Panc1 (cell line): ENCODE data around the gene GSG1. TPM values are rescaled to one million over a fixed set of nuclear protein-coding genes. Genes with fewer than 3 reads are reported as not detected.

Experiments used
- ATAC-seq: fragments of 200-7000 bp; cut with Tn5 transposase; 2 replicates; pipeline ENCODE4 v1.9.1; 2020; ENCODE audit warnings: mild to moderate bottlenecking, moderate library complexity
- BruUV-seq: library from RNA; stranded (reverse); fragments of 400-500 nt; replicated peaks from 2 replicates; lab custom pipeline; 2021; lab: Mats Ljungman, UMichigan
- CTCF ChIA-PET: fragments of 300-600 bp; sonication (Branson Sonifier 250); formaldehyde crosslinking; loops from one replicate; lab custom pipeline; 2022; ENCODE audit warnings: antibody characterized with exemption; lab: Charles Lee
- POLR2A ChIA-PET: fragments of 300-600 bp; sonication (Branson Sonifier 250); formaldehyde crosslinking; loops from one replicate; lab custom pipeline; 2022; ENCODE audit warnings: antibody characterized with exemption; lab: Charles Lee
- DNase-seq: peaks from one replicate; pipeline ENCODE4 v3.0.0-alpha.2; 2010; ENCODE audit warnings: low read depth, low spot score
- H3K27ac ChIP-seq: 2 replicates; pipeline ENCODE4 v1.5.1; 2011; ENCODE audit warnings: mild to moderate bottlenecking, low read length, inconsistent platforms
- H3K27me3 ChIP-seq: fragments of 200-500 bp; sonication (Bioruptor generic); 2 replicates; pipeline ENCODE4 v1.6.0; 2014; ENCODE audit warnings: low read length, inconsistent platforms; ENCODE audit not compliant: control insufficient read depth, insufficient read depth
- H3K36me3 ChIP-seq: fragments of 200-500 bp; sonication (Bioruptor generic); 2 replicates; pipeline ENCODE4 v1.5.1; 2014; ENCODE audit warnings: inconsistent platforms, mild to moderate bottlenecking, low read length, moderate library complexity; ENCODE audit not compliant: control insufficient read depth, insufficient read depth
- H3K4me1 ChIP-seq: 2 replicates; pipeline ENCODE4 v1.5.1; 2011; ENCODE audit warnings: inconsistent platforms, mild to moderate bottlenecking, low read length, moderate library complexity; ENCODE audit not compliant: control insufficient read depth, insufficient read depth
- H3K4me3 ChIP-seq, 2 experiments: 2 replicates each; pipeline ENCODE4 v1.5.1; 2011 to 2012; ENCODE audit warnings: low read depth in 2 of 2, low read length in 2 of 2, mild to moderate bottlenecking in 2 of 2, inconsistent platforms in 1 of 2, moderate library complexity in 1 of 2
- H3K9me3 ChIP-seq: fragments of 200-500 bp; sonication (Bioruptor generic); 2 replicates; pipeline ENCODE4 v1.5.1; 2014; ENCODE audit warnings: low read depth, mild to moderate bottlenecking, inconsistent platforms, low read length, moderate library complexity; ENCODE audit not compliant: control insufficient read depth, insufficient read depth
- CTCF ChIP-seq: fragments of 450-650 bp; IDR thresholded peaks from 2 replicates; pipeline ENCODE4 v1.5.1; 2017; ENCODE audit warnings: mild to moderate bottlenecking
- POLR2AphosphoS5 ChIP-seq: IDR thresholded peaks from 2 replicates; pipeline ENCODE4 v1.6.1; 2012; ENCODE audit warnings: mild to moderate bottlenecking, low read depth, low read length, moderate library complexity
- REST ChIP-seq, 2 experiments: IDR thresholded peaks; 2 replicates each; pipeline ENCODE4 v1.6.1; 2011 to 2012; ENCODE audit warnings: low read depth in 2 of 2, control low read depth in 1 of 2, low read length in 1 of 2, mild to moderate bottlenecking in 1 of 2, moderate library complexity in 1 of 2; ENCODE audit not compliant: insufficient read depth in 1 of 2
- SIN3A ChIP-seq: IDR thresholded peaks from 2 replicates; pipeline ENCODE4 v1.6.1; 2012; ENCODE audit warnings: low read depth, mild to moderate bottlenecking, low read length, moderate library complexity, borderline replicate concordance; ENCODE audit not compliant: insufficient read depth
- TCF7L2 ChIP-seq: IDR thresholded peaks from 2 replicates; pipeline ENCODE4 v1.6.1; 2011; ENCODE audit warnings: mild to moderate bottlenecking, low read depth, low read length, inconsistent platforms
- in situ Hi-C: cut with HindIII; loops from 2 replicates; pipeline ENCODE4 v1.10.0; 2016; ENCODE audit warnings: low sequenced_read_pairs, low pct_unique_long_range_greater_than_20kb
- intact Hi-C: fragments of 100-400 bp; cut with micrococcal nuclease; formaldehyde crosslinking; loops from one replicate; pipeline ENCODE4 v1.10.0; 2022; ENCODE audit not compliant: unreplicated experiment
- total RNA-seq: library from RNA; stranded (reverse); gene quantifications from one replicate; pipeline ENCODE4 v1.2.1, GENCODE V29; 2021; ENCODE audit not compliant: unreplicated experiment

The GSG1 gene
- total RNA-seq, 1 experiment from 2014 or later: not detected

GRCh38 chr12:13067322-13067721, 36.1 kb downstream of the GSG1 start:
- no peaks in the 10 kb centered on the region for H3K9me3 ChIP-seq
- TF ChIP-seq SIN3A: no peak
- no peak for TF ChIP-seq TCF7L2
- TF ChIP-seq REST (IDR thresholded peaks at IDR 0.05; ENCODE audit: insufficient read depth in 1 of 2, low read depth in 2 of 2, low read length in 1 of 2): no peak
- TF ChIP-seq CTCF: no peak
- TF ChIP-seq POLR2AphosphoS5: no peak
- in situ Hi-C loops: no loop called here
- no peak overlapping the region for H3K27ac ChIP-seq
- H3K4me1 ChIP-seq: no peaks in the 10 kb centered on the region
- H3K36me3 ChIP-seq: no peaks in the 10 kb centered on the region
- no peak for DNase-seq
- ChIA-PET CTCF (no interaction called here), POLR2A (no interaction called here)
- H3K27me3 ChIP-seq: no peaks in the 10 kb centered on the region
- ATAC-seq: no peak
- intact Hi-C loops: no loop called here
- no TSS peak for BruUV-seq
- no peak overlapping the region for H3K4me3 ChIP-seq

- intact Hi-C loops: no loop called here
- ChIA-PET POLR2A (no interaction called here), CTCF (no interaction called here)
- no peaks in the 10 kb centered on the region for H3K27me3 ChIP-seq
- H3K36me3 ChIP-seq: no peaks in the 10 kb centered on the region
- no peak overlapping the region for H3K27ac ChIP-seq
- ATAC-seq: no peak
- no peak for DNase-seq
- no peaks in the 10 kb centered on the region for H3K9me3 ChIP-seq
- H3K4me1 ChIP-seq: no peaks in the 10 kb centered on the region
- H3K4me3 ChIP-seq: no peak overlapping the region
- no peak for TF ChIP-seq CTCF
- no peak for TF ChIP-seq POLR2AphosphoS5
- TF ChIP-seq SIN3A: no peak
- TF ChIP-seq TCF7L2: no peak
- no peak for TF ChIP-seq REST (IDR thresholded peaks at IDR 0.05; ENCODE audit: insufficient read depth in 1 of 2, low read depth in 2 of 2, low read length in 1 of 2)
- in situ Hi-C loops: no loop called here
- no TSS peak for BruUV-seq
These were observed 37.0 kb downstream of the GSG1 start for GRCh38 chr12:13066459-13066858.
